Measurements from ENCODE around the gene HIBADH.

HIBADH gene

GRCh38 chr7:27615420-27616185, 47.1 kb downstream of the HIBADH start:
- ATAC-seq: no peak
- TF ChIP-seq TOX (CRISPR knock-in tag; IDR thresholded peaks at IDR 0.05; ENCODE audit: borderline replicate concordance) (no peak), ISL1 (CRISPR knock-in tag; IDR thresholded peaks at IDR 0.05) (no peak), SNAI2 (CRISPR knock-in tag; IDR thresholded peaks at IDR 0.05) (no peak), ZFP3 (CRISPR knock-in tag; IDR thresholded peaks at IDR 0.05) (no peak), ZNF8 (CRISPR knock-in tag; IDR thresholded peaks at IDR 0.05) (no peak), CSRNP3 (CRISPR knock-in tag; IDR thresholded peaks at IDR 0.05) (no peak), GLIS3 (CRISPR knock-in tag; IDR thresholded peaks at IDR 0.05) (no peak), TCF4 (CRISPR knock-in tag; IDR thresholded peaks at IDR 0.05; ENCODE audit: borderline replicate concordance) (no peak), OSR1 (CRISPR knock-in tag; IDR thresholded peaks at IDR 0.05) (no peak)
- TF ChIP-seq, protein P1, sequence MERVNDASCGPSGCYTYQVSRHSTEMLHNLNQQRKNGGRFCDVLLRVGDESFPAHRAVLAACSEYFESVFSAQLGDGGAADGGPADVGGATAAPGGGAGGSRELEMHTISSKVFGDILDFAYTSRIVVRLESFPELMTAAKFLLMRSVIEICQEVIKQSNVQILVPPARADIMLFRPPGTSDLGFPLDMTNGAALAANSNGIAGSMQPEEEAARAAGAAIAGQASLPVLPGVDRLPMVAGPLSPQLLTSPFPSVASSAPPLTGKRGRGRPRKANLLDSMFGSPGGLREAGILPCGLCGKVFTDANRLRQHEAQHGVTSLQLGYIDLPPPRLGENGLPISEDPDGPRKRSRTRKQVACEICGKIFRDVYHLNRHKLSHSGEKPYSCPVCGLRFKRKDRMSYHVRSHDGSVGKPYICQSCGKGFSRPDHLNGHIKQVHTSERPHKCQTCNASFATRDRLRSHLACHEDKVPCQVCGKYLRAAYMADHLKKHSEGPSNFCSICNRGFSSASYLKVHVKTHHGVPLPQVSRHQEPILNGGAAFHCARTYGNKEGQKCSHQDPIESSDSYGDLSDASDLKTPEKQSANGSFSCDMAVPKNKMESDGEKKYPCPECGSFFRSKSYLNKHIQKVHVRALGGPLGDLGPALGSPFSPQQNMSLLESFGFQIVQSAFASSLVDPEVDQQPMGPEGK (CRISPR knock-in tag; IDR thresholded peaks at IDR 0.05; ENCODE audit: borderline replicate concordance): no peak

DNA sequence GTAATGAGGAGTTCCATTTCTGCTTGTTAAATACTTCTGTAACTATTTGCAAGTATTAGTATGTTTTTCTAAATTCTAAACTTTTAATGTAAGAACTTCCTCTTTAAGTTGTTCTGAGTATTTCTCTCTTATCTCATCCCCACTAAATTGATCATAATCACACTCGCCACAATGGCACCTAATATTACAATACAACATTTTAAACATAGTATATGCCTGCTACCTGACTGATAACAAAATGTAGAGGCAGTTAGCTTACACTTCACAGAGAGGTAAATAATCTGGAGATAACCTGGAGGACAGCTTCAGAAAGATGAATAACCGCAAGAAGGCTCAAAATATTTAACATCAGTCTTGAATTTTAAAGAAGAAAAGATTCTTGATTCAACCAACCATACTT, 48.6 kb downstream of the HIBADH start:
- TF ChIP-seq ZC3H10 (CRISPR knock-in tag; IDR thresholded peaks at IDR 0.05) (no peak), ZNF70 (CRISPR knock-in tag; IDR thresholded peaks at IDR 0.05) (no peak), CSRNP3 (CRISPR knock-in tag; IDR thresholded peaks at IDR 0.05) (no peak), ZNF565 (CRISPR knock-in tag; conservative IDR thresholded peaks at IDR 0.05; ENCODE audit: low read depth) (no peak), ZNF8 (CRISPR knock-in tag; IDR thresholded peaks at IDR 0.05) (no peak), OSR1 (CRISPR knock-in tag; IDR thresholded peaks at IDR 0.05) (no peak), ISL1 (CRISPR knock-in tag; IDR thresholded peaks at IDR 0.05) (no peak), ARNTL (CRISPR knock-in tag; IDR thresholded peaks at IDR 0.05; ENCODE audit: borderline replicate concordance, low read depth) (no peak), ESRRG (CRISPR knock-in tag; IDR thresholded peaks at IDR 0.05) (no peak), RARB (CRISPR knock-in tag; IDR thresholded peaks at IDR 0.05) (no peak), GLIS3 (CRISPR knock-in tag; IDR thresholded peaks at IDR 0.05) (no peak), TOX (CRISPR knock-in tag; IDR thresholded peaks at IDR 0.05; ENCODE audit: borderline replicate concordance) (no peak), ZFP3 (CRISPR knock-in tag; IDR thresholded peaks at IDR 0.05) (no peak), ZFP30 (CRISPR knock-in tag; IDR thresholded peaks at IDR 0.05) (no peak)
- TF ChIP-seq, protein P2, sequence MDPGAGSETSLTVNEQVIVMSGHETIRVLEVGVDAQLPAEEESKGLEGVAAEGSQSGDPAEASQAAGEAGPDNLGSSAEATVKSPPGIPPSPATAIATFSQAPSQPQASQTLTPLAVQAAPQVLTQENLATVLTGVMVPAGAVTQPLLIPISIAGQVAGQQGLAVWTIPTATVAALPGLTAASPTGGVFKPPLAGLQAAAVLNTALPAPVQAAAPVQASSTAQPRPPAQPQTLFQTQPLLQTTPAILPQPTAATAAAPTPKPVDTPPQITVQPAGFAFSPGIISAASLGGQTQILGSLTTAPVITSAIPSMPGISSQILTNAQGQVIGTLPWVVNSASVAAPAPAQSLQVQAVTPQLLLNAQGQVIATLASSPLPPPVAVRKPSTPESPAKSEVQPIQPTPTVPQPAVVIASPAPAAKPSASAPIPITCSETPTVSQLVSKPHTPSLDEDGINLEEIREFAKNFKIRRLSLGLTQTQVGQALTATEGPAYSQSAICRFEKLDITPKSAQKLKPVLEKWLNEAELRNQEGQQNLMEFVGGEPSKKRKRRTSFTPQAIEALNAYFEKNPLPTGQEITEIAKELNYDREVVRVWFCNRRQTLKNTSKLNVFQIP (CRISPR knock-in tag; IDR thresholded peaks at IDR 0.05; ENCODE audit: borderline replicate concordance, low read depth): no peak
- TF ChIP-seq, protein P3, sequence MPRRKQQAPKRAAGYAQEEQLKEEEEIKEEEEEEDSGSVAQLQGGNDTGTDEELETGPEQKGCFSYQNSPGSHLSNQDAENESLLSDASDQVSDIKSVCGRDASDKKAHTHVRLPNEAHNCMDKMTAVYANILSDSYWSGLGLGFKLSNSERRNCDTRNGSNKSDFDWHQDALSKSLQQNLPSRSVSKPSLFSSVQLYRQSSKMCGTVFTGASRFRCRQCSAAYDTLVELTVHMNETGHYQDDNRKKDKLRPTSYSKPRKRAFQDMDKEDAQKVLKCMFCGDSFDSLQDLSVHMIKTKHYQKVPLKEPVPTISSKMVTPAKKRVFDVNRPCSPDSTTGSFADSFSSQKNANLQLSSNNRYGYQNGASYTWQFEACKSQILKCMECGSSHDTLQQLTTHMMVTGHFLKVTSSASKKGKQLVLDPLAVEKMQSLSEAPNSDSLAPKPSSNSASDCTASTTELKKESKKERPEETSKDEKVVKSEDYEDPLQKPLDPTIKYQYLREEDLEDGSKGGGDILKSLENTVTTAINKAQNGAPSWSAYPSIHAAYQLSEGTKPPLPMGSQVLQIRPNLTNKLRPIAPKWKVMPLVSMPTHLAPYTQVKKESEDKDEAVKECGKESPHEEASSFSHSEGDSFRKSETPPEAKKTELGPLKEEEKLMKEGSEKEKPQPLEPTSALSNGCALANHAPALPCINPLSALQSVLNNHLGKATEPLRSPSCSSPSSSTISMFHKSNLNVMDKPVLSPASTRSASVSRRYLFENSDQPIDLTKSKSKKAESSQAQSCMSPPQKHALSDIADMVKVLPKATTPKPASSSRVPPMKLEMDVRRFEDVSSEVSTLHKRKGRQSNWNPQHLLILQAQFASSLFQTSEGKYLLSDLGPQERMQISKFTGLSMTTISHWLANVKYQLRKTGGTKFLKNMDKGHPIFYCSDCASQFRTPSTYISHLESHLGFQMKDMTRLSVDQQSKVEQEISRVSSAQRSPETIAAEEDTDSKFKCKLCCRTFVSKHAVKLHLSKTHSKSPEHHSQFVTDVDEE (CRISPR knock-in tag; IDR thresholded peaks at IDR 0.05): no peak
- TF ChIP-seq, protein P1 (CRISPR knock-in tag; IDR thresholded peaks at IDR 0.05; ENCODE audit: borderline replicate concordance): no peak
- TF ChIP-seq, protein P4, sequence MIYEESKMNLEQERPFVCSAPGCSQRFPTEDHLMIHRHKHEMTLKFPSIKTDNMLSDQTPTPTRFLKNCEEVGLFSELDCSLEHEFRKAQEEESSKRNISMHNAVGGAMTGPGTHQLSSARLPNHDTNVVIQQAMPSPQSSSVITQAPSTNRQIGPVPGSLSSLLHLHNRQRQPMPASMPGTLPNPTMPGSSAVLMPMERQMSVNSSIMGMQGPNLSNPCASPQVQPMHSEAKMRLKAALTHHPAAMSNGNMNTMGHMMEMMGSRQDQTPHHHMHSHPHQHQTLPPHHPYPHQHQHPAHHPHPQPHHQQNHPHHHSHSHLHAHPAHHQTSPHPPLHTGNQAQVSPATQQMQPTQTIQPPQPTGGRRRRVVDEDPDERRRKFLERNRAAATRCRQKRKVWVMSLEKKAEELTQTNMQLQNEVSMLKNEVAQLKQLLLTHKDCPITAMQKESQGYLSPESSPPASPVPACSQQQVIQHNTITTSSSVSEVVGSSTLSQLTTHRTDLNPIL (CRISPR knock-in tag; IDR thresholded peaks at IDR 0.05; ENCODE audit: low read depth): no peak
- no peak for ATAC-seq

Data from SK-N-SH treated with all-trans-retinoic acid at 6 μM for 48 hours (cell line).